ENCODE data around the gene ARSD.

DNA sequence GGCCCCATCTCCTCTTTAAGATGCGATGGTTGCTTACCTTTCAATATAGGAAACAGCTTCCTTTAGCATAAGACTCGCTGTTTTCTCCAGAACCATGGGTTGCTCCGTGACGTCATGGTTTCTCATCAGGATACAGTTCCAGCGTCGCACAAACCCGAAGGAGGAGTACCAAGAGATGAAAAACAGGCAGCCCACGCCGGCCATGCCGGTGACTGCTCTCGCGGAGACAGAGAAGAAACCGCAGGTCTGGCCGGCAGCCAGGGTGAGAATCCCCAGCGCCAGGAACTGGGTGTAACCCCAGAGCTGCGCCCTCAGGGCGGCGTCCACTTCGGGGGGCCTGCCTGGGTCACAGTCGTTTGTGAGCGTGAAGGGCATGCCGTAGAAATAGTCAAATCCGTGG is 11.4 kb downstream of the ARSD start:
- TF ChIP-seq CTCF (IDR thresholded peaks at IDR 0.05) (no peak), POLR2A (IDR thresholded peaks at IDR 0.05) (no peak)
